ENCODE measurements around the gene NTPCR.

- TF ChIP-seq POLR2A (IDR thresholded peaks at IDR 0.05) (no peak), CTCF (IDR thresholded peaks at IDR 0.05) (no peak)
Observed at GRCh38 chr1:232936941-232937340, 13.5 kb upstream of the NTPCR start.
